ENCODE data around the gene LRRC71. TPM values are rescaled to one million over a fixed set of nuclear protein-coding genes. Genes with fewer than 3 reads are reported as not detected.

LRRC71 gene
- polyA plus RNA-seq, 1 of the 3 experiments (the other 2 are of a cell fraction): 0.03 TPM

GRCh38 chr1:156875341-156875615, 45.2 kb upstream of the LRRC71 start:
- Histone ChIP-seq H3K4me1 (ENCODE audit: control insufficient read depth in 1 of 2, insufficient read depth in 2 of 2, low read depth in 1 of 2, low read length in 1 of 2) (peaks cover 3 to 4% of the 10 kb centered on the region in 2 experiments; a peak in 2 of 4 replicates), H3K36me3 (replicated peaks in 1 of 2; ENCODE audit: control insufficient read depth in 1 of 2, insufficient read depth in 2 of 2, low read length in 1 of 2) (no peaks in the 10 kb centered on the region), H2AFZ (ENCODE audit: low read depth) (no peak overlapping the region), H3K27me3 (ENCODE audit: insufficient read depth) (no peaks in the 10 kb centered on the region), H3K9me3 (no peaks in the 10 kb centered on the region), H3K4me3 (ENCODE audit: low read depth in 2 of 2, low read length in 1 of 2) (no peak overlapping the region), H4K20me1 (ENCODE audit: insufficient read depth) (no peaks in the 10 kb centered on the region), H3F3A (replicated peaks; ENCODE audit: insufficient read depth) (peaks cover 15% of the 10 kb centered on the region), H3K4me2 (no peak overlapping the region), H3K9me2 (no peaks in the 10 kb centered on the region), H3K9ac (no peak overlapping the region), H3K79me2 (ENCODE audit: insufficient read depth) (no peaks in the 10 kb centered on the region), H3K27ac (ENCODE audit: low read depth in 2 of 2, low read length in 1 of 2) (no peak overlapping the region)
- CTCF ChIA-PET: interaction anchor here (0.8 to 22.1 kb wide), 5 partner anchors 8 to 186 kb away, joined by 4 to 455 read pairs (median 17); partner anchors contain the start of genes INSRR, NTRK1, PEAR1 and PRCC
- TF ChIP-seq POLR2AphosphoS5 (IDR thresholded peaks at IDR 0.05; ENCODE audit: low read depth, low read length) (no peak), NRF1 (IDR thresholded peaks at IDR 0.05; ENCODE audit: low read depth, low read length) (no peak), EZH2phosphoT487 (IDR thresholded peaks at IDR 0.05; ENCODE audit: borderline replicate concordance, low read depth) (no peak), RFX5 (IDR thresholded peaks at IDR 0.05; ENCODE audit: low read length) (no peak), RCOR1 (IDR thresholded peaks at IDR 0.05; ENCODE audit: low read length) (no peak), GATA2 (CRISPR knock-in tag; IDR thresholded peaks at IDR 0.05) (no peak), USF2 (IDR thresholded peaks at IDR 0.05; ENCODE audit: borderline replicate concordance, low read depth, low read length) (no peak), PBX3 (IDR thresholded peaks at IDR 0.05) (no peak), GABPA (IDR thresholded peaks at IDR 0.05; ENCODE audit: low read depth) (no peak)
- TF ChIP-seq, protein P1, sequence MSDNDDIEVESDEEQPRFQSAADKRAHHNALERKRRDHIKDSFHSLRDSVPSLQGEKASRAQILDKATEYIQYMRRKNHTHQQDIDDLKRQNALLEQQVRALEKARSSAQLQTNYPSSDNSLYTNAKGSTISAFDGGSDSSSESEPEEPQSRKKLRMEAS (IDR thresholded peaks at IDR 0.05; ENCODE audit: low read depth): no peak
- WGBS (ENCODE audit: low lambda C conversion rate): 69% methylated on average over 2 of the region's 5 CpGs
- DNase-seq: no peak
- POLR2A ChIA-PET: no interaction called here

DNA sequence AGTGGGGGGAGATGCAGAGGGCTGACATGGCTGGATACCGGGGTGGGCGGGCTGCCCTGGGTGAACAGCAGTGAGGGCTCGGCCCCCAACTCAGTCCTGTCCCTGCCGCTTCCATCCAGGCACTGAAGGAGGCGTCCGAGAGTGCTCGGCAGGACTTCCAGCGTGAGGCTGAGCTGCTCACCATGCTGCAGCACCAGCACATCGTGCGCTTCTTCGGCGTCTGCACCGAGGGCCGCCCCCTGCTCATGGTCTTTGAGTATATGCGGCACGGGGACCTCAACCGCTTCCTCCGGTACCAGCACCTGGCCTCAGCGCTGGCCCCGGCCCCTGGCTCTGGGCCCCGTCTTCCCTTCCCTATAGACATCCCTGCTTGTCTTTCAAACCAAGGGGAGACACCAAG, 44.2 kb upstream of the LRRC71 start:
- Histone ChIP-seq H3K27ac (ENCODE audit: low read depth in 2 of 2, low read length in 1 of 2) (no peak overlapping the region), H3K9me2 (no peaks in the 10 kb centered on the region), H3K27me3 (ENCODE audit: insufficient read depth) (no peaks in the 10 kb centered on the region), H3K4me3 (ENCODE audit: low read depth in 2 of 2, low read length in 1 of 2) (no peak overlapping the region), H2AFZ (ENCODE audit: low read depth) (no peak overlapping the region), H3K9me3 (no peaks in the 10 kb centered on the region), H3K4me1 (ENCODE audit: control insufficient read depth in 1 of 2, insufficient read depth in 2 of 2, low read depth in 1 of 2, low read length in 1 of 2) (peaks cover 0 to 3% of the 10 kb centered on the region in 2 experiments; a peak in 1 of 4 replicates), H3K4me2 (no peak overlapping the region), H3K9ac (no peak overlapping the region), H3K79me2 (ENCODE audit: insufficient read depth) (no peaks in the 10 kb centered on the region), H3F3A (replicated peaks; ENCODE audit: insufficient read depth) (peaks cover 6% of the 10 kb centered on the region), H4K20me1 (ENCODE audit: insufficient read depth) (no peaks in the 10 kb centered on the region), H3K36me3 (replicated peaks in 1 of 2; ENCODE audit: control insufficient read depth in 1 of 2, insufficient read depth in 2 of 2, low read length in 1 of 2) (no peaks in the 10 kb centered on the region)
- CTCF ChIA-PET: interaction anchor here (0.8 to 22.1 kb wide), 8 partner anchors 7 to 198 kb away, joined by 3 to 455 read pairs (median 6); partner anchors contain the start of genes INSRR, NTRK1 and PEAR1
- no peak for DNase-seq
- 89% methylated on average over 20 of the region's 21 CpGs for WGBS (ENCODE audit: low lambda C conversion rate)
- TF ChIP-seq FOSL2 (IDR thresholded peaks at IDR 0.05; ENCODE audit: borderline replicate concordance, low read depth) (no peak), NRF1 (IDR thresholded peaks at IDR 0.05; ENCODE audit: low read depth, low read length) (no peak), YY1 (IDR thresholded peaks at IDR 0.05; ENCODE audit: low read depth) (no peak), CHD2 (IDR thresholded peaks at IDR 0.05; ENCODE audit: low read length, partially characterized antibody) (no peak), NFIC (IDR thresholded peaks at IDR 0.05; ENCODE audit: borderline replicate concordance) (no peak), USF2 (IDR thresholded peaks at IDR 0.05; ENCODE audit: borderline replicate concordance, low read depth, low read length) (no peak), SIN3A (IDR thresholded peaks at IDR 0.05; ENCODE audit: borderline replicate concordance, low read depth, low read length) (no peak)
- TF ChIP-seq, protein P2, sequence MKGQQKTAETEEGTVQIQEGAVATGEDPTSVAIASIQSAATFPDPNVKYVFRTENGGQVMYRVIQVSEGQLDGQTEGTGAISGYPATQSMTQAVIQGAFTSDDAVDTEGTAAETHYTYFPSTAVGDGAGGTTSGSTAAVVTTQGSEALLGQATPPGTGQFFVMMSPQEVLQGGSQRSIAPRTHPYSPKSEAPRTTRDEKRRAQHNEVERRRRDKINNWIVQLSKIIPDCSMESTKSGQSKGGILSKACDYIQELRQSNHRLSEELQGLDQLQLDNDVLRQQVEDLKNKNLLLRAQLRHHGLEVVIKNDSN (IDR thresholded peaks at IDR 0.05; ENCODE audit: borderline replicate concordance, low read depth): no peak
- POLR2A ChIA-PET: no interaction called here
